ENCODE data around the gene ITPKC. TPM values are rescaled to one million over a fixed set of nuclear protein-coding genes. Genes with fewer than 3 reads are reported as not detected.

Gene ITPKC
- total RNA-seq, 1 donor from 2014 or later = 8.6 TPM

GRCh38 chr19:40693896-40694295 lies 23.0 kb upstream of the ITPKC start:
- H3K27me3 Mint-ChIP-seq = no peaks in the 10 kb centered on the region
- intact Hi-C loops (cut with micrococcal nuclease) = no loop called here
- DNase-seq = no peak
- H3K4me1 Mint-ChIP-seq = peaks cover 4% of the 10 kb centered on the region
- H3K36me3 Mint-ChIP-seq (ENCODE audit: low read depth) = peaks cover 8% of the 10 kb centered on the region
- no peak overlapping the region for H3K27ac Mint-ChIP-seq
- no peak overlapping the region for H3K4me3 Mint-ChIP-seq
- H3K9me3 Mint-ChIP-seq = no peaks in the 10 kb centered on the region

- no peak for DNase-seq
- intact Hi-C loops (cut with micrococcal nuclease) = no loop called here
- no peaks in the 10 kb centered on the region for H3K27me3 Mint-ChIP-seq
- no peak overlapping the region for H3K4me3 Mint-ChIP-seq
- H3K27ac Mint-ChIP-seq = no peak overlapping the region
- H3K36me3 Mint-ChIP-seq (ENCODE audit: low read depth) = peaks cover 12% of the 10 kb centered on the region
- H3K4me1 Mint-ChIP-seq = peaks cover 4% of the 10 kb centered on the region
- H3K9me3 Mint-ChIP-seq = no peaks in the 10 kb centered on the region
Measured at GRCh38 chr19:40695881-40696280, 21.0 kb upstream of the ITPKC start.

- Mint-ChIP-seq H3K27ac (no peak overlapping the region), H3K4me3 (no peak overlapping the region), H3K27me3 (no peaks in the 10 kb centered on the region), H3K4me1 (peaks cover 2% of the 10 kb centered on the region), H3K9me3 (no peaks in the 10 kb centered on the region), H3K36me3 (ENCODE audit: low read depth) (peaks cover 15% of the 10 kb centered on the region)
- no peak for DNase-seq
- intact Hi-C loops (cut with micrococcal nuclease) = no loop called here
Measured at GRCh38 chr19:40697007-40697406, 19.9 kb upstream of the ITPKC start.

- Mint-ChIP-seq H3K27me3 (no peaks in the 10 kb centered on the region), H3K27ac (no peak overlapping the region), H3K36me3 (ENCODE audit: low read depth) (peaks cover 29% of the 10 kb centered on the region), H3K4me1 (no peaks in the 10 kb centered on the region), H3K4me3 (no peak overlapping the region), H3K9me3 (no peaks in the 10 kb centered on the region)
- intact Hi-C loops (cut with micrococcal nuclease) = no loop called here
- DNase-seq = no peak
Measured at GRCh38 chr19:40700083-40700482, 16.8 kb upstream of the ITPKC start.

GRCh38 chr19:40701758-40702157 lies 15.2 kb upstream of the ITPKC start:
- no peak overlapping the region for H3K27ac Mint-ChIP-seq
- peaks cover 32% of the 10 kb centered on the region for H3K36me3 Mint-ChIP-seq (ENCODE audit: low read depth)
- intact Hi-C loops (cut with micrococcal nuclease) = no loop called here
- no peaks in the 10 kb centered on the region for H3K27me3 Mint-ChIP-seq
- no peak for DNase-seq
- no peak overlapping the region for H3K4me3 Mint-ChIP-seq
- H3K9me3 Mint-ChIP-seq = no peaks in the 10 kb centered on the region
- peaks cover 2% of the 10 kb centered on the region for H3K4me1 Mint-ChIP-seq

GRCh38 chr19:40702337-40703012 lies 14.4 kb upstream of the ITPKC start:
- Mint-ChIP-seq H3K9me3 (no peaks in the 10 kb centered on the region), H3K4me3 (no peak overlapping the region), H3K36me3 (ENCODE audit: low read depth) (peaks cover 32% of the 10 kb centered on the region), H3K27me3 (no peaks in the 10 kb centered on the region), H3K4me1 (peaks cover 2% of the 10 kb centered on the region), H3K27ac (no peak overlapping the region)
- intact Hi-C loops (cut with micrococcal nuclease) = no loop called here
- DNase-seq = no peak

- H3K27me3 Mint-ChIP-seq = no peaks in the 10 kb centered on the region
- H3K9me3 Mint-ChIP-seq = no peaks in the 10 kb centered on the region
- peaks cover 2% of the 10 kb centered on the region for H3K4me1 Mint-ChIP-seq
- no peak for DNase-seq
- peak overlapping the region; percentile 17 for H3K27ac Mint-ChIP-seq
- no peak overlapping the region for H3K4me3 Mint-ChIP-seq
- H3K36me3 Mint-ChIP-seq (ENCODE audit: low read depth) = peaks cover 34% of the 10 kb centered on the region
- intact Hi-C loops (cut with micrococcal nuclease) = no loop called here
Measured at GRCh38 chr19:40703029-40703755, 13.7 kb upstream of the ITPKC start.

- no peak for DNase-seq
- H3K27me3 Mint-ChIP-seq = no peaks in the 10 kb centered on the region
- H3K27ac Mint-ChIP-seq = no peak overlapping the region
- intact Hi-C loops (cut with micrococcal nuclease) = no loop called here
- no peak overlapping the region for H3K4me3 Mint-ChIP-seq
- H3K4me1 Mint-ChIP-seq = peaks cover 5% of the 10 kb centered on the region
- peaks cover 39% of the 10 kb centered on the region for H3K36me3 Mint-ChIP-seq (ENCODE audit: low read depth)
- no peaks in the 10 kb centered on the region for H3K9me3 Mint-ChIP-seq
Measured at GRCh38 chr19:40704491-40705361, 12.2 kb upstream of the ITPKC start.

GRCh38 chr19:40705362-40705651 lies 11.6 kb upstream of the ITPKC start:
- no peaks in the 10 kb centered on the region for H3K27me3 Mint-ChIP-seq
- H3K36me3 Mint-ChIP-seq (ENCODE audit: low read depth) = peaks cover 42% of the 10 kb centered on the region
- no peak overlapping the region for H3K27ac Mint-ChIP-seq
- DNase-seq = no peak
- peaks cover 5% of the 10 kb centered on the region for H3K4me1 Mint-ChIP-seq
- no peaks in the 10 kb centered on the region for H3K9me3 Mint-ChIP-seq
- no peak overlapping the region for H3K4me3 Mint-ChIP-seq
- intact Hi-C loops (cut with micrococcal nuclease) = no loop called here

GRCh38 chr19:40705950-40706619 lies 10.8 kb upstream of the ITPKC start:
- no peak for DNase-seq
- Mint-ChIP-seq H3K36me3 (ENCODE audit: low read depth) (peaks cover 45% of the 10 kb centered on the region), H3K4me3 (no peak overlapping the region), H3K27me3 (no peaks in the 10 kb centered on the region), H3K27ac (no peak overlapping the region), H3K9me3 (no peaks in the 10 kb centered on the region), H3K4me1 (peaks cover 5% of the 10 kb centered on the region)
- intact Hi-C loops (cut with micrococcal nuclease) = no loop called here

GRCh38 chr19:40707615-40708014 lies 9.3 kb upstream of the ITPKC start:
- Mint-ChIP-seq H3K9me3 (no peaks in the 10 kb centered on the region), H3K4me1 (peaks cover 7% of the 10 kb centered on the region), H3K27ac (no peak overlapping the region), H3K36me3 (ENCODE audit: low read depth) (peaks cover 45% of the 10 kb centered on the region), H3K27me3 (no peaks in the 10 kb centered on the region), H3K4me3 (no peak overlapping the region)
- intact Hi-C loops (cut with micrococcal nuclease) = no loop called here
- DNase-seq = no peak

- intact Hi-C loops (cut with micrococcal nuclease) = loop anchor here (10.0 kb wide), 1 partner anchor 95 kb away; no protein-coding TSS in a partner anchor
Measured at GRCh38 chr19:40709817-40710216, 7.1 kb upstream of the ITPKC start.

GRCh38 chr19:40713939-40714338 lies 3.0 kb upstream of the ITPKC start:
- peaks cover 38% of the 10 kb centered on the region for H3K4me1 Mint-ChIP-seq
- H3K9me3 Mint-ChIP-seq = no peaks in the 10 kb centered on the region

More at GRCh38 chr19:40709817-40710216, 7.1 kb upstream of the ITPKC start:
- no peak for DNase-seq
- peaks cover 16% of the 10 kb centered on the region for H3K4me1 Mint-ChIP-seq
- no peak overlapping the region for H3K27ac Mint-ChIP-seq
- no peaks in the 10 kb centered on the region for H3K9me3 Mint-ChIP-seq
- H3K36me3 Mint-ChIP-seq (ENCODE audit: low read depth) = peaks cover 37% of the 10 kb centered on the region
- H3K4me3 Mint-ChIP-seq = no peak overlapping the region
- no peaks in the 10 kb centered on the region for H3K27me3 Mint-ChIP-seq

More at GRCh38 chr19:40713939-40714338, 3.0 kb upstream of the ITPKC start:
- Mint-ChIP-seq H3K27ac (peak overlapping the region; percentile 73), H3K27me3 (no peaks in the 10 kb centered on the region), H3K4me3 (peak overlapping the region; percentile 90), H3K36me3 (ENCODE audit: low read depth) (peaks cover 31% of the 10 kb centered on the region)
- DNase-seq = no peak
- intact Hi-C loops (cut with micrococcal nuclease) = loop anchor here (10.0 kb wide), 1 partner anchor 99 kb away; no protein-coding TSS in a partner anchor
